GM23248 (cell line): ENCODE measurements around the gene OR10J4. TPM values are rescaled to one million over a fixed set of nuclear protein-coding genes. Genes with fewer than 3 reads are reported as not detected.

Experiments
- DNase-seq: peaks from one replicate; pipeline ENCODE4 v3.0.0-alpha.2; 2015
- H2AFZ ChIP-seq: fragments of 200-600 bp; sonication (generic); 2 replicates; pipeline ENCODE4 v1.6.1; 2016; ENCODE audit warnings: antibody characterized with exemption
- H3F3A ChIP-seq: fragments of 200-600 bp; sonication (generic); 2 replicates; pipeline ENCODE4 v1.6.1; 2016; ENCODE audit warnings: mild to moderate bottlenecking, antibody characterized with exemption, mixed run types; ENCODE audit not compliant: insufficient read depth
- H3K27ac ChIP-seq: fragments of 200-600 bp; sonication (generic); 2 replicates; pipeline ENCODE4 v1.5.1; 2016; ENCODE audit warnings: mild to moderate bottlenecking
- H3K27me3 ChIP-seq: fragments of 200-600 bp; sonication (generic); replicated peaks from 2 replicates; pipeline ENCODE4 v1.6.1; 2016; ENCODE audit warnings: mild to moderate bottlenecking; ENCODE audit not compliant: insufficient read depth
- H3K36me3 ChIP-seq: fragments of 200-600 bp; sonication (generic); 2 replicates; pipeline ENCODE4 v1.6.1; 2016; ENCODE audit warnings: low read depth, mild to moderate bottlenecking
- H3K4me1 ChIP-seq: fragments of 200-600 bp; sonication (generic); 2 replicates; pipeline ENCODE4 v1.6.1; 2016; ENCODE audit warnings: mild to moderate bottlenecking; ENCODE audit not compliant: insufficient read depth
- H3K4me2 ChIP-seq: fragments of 200-600 bp; sonication (generic); one replicate; pipeline ENCODE4 v1.6.1; 2016; ENCODE audit warnings: mild to moderate bottlenecking; ENCODE audit not compliant: unreplicated experiment
- H3K4me3 ChIP-seq: fragments of 200-600 bp; sonication (generic); 2 replicates; pipeline ENCODE4 v1.5.1; 2016; ENCODE audit warnings: mild to moderate bottlenecking
- H3K79me2 ChIP-seq: fragments of 200-600 bp; sonication (generic); 2 replicates; pipeline ENCODE4 v1.6.1; 2016; ENCODE audit warnings: mild to moderate bottlenecking; ENCODE audit not compliant: insufficient read depth
- H3K9ac ChIP-seq: fragments of 200-600 bp; sonication (generic); 2 replicates; pipeline ENCODE4 v1.6.1; 2016; ENCODE audit warnings: mild to moderate bottlenecking
- H3K9me2 ChIP-seq: fragments of 200-600 bp; sonication (generic); 2 replicates; pipeline ENCODE4 v1.6.1; 2016; ENCODE audit warnings: mixed run types, mild to moderate bottlenecking, moderate library complexity; ENCODE audit not compliant: insufficient read depth
- H3K9me3 ChIP-seq: fragments of 200-600 bp; sonication (generic); one replicate; pipeline ENCODE4 v1.6.1; 2017; ENCODE audit warnings: low read depth
- H4K20me1 ChIP-seq: fragments of 200-600 bp; sonication (generic); 2 replicates; pipeline ENCODE4 v1.6.0; 2016; ENCODE audit not compliant: insufficient read depth
- EZH2 ChIP-seq: fragments of 200-600 bp; sonication (generic); IDR thresholded peaks from 2 replicates; pipeline ENCODE4 v1.6.1; 2018; ENCODE audit warnings: antibody characterized with exemption, mild to moderate bottlenecking; ENCODE audit not compliant: insufficient read depth, poor library complexity, severe bottlenecking
- EZH2phosphoT487 ChIP-seq: fragments of 200-600 bp; sonication (generic); IDR thresholded peaks from 2 replicates; pipeline ENCODE4 v1.6.1; 2018; ENCODE audit warnings: antibody characterized with exemption, moderate library complexity, mild to moderate bottlenecking, low read depth; ENCODE audit not compliant: insufficient read depth
- WGBS, 2 experiments: methylation state at CpG; one replicate each; pipeline ENCODE4 v1.1.6; 2015 to 2017; ENCODE audit warnings: low lambda C conversion rate in 2 of 2, low coverage in 1 of 2; ENCODE audit errors: missing lambda C conversion rate in 2 of 2; 5-methylcytosine and 5-hydroxymethylcytosine counted together
- in situ Hi-C: fragments of 300-500 bp; cut with MboI; formaldehyde crosslinking; loops from 2 replicates; pipeline ENCODE4 v1.15.0; 2020
- polyA plus RNA-seq: library from polyadenylated mRNA; unstranded; fragments of >200 nt; fragmentation: Nextera tagmentation; extraction: Ambion mirVana; gene quantifications from 2 replicates; pipeline ENCODE4 v1.2.1, GENCODE V29; 2016
- total RNA-seq: library from RNA; depleted of rRNA; stranded (reverse); fragments of >200 nt; shearing (Covaris generic); gene quantifications from 2 replicates; pipeline ENCODE4 v1.2.3, GENCODE V29; 2014

The OR10J4 gene
- total and polyA plus RNA-seq, 2 experiments from 2014 or later: not detected

DNA sequence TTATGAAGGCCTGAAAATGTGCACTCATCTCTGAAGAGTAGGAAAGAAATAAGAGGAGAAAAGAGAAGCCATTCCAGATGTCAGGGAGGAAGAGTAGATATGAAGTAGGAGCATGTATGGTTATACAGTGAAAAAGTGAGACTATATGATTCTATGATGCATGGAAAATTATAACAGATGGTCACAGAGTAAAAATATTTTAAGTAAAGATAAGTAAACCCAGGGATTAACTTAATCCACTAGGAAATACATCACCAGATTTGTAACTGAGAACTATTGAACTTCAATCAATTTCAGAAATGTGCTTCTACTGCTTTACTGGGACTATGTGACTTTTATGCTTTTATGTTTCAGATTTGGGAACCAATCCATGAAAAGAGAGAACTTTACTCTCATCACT lies 7.4 kb downstream of the OR10J4 start, which contains the start of gene OR10J1:
OR10J1 (plus strand) TSS at position 301 of the 400 bp plus-strand sequence; CDS start at position 371, 70 bp downstream.
- H2AFZ ChIP-seq: no peak within 1 kb of the TSS
- no peaks in the 10 kb centered on the region for H3K4me1 ChIP-seq
- no peak within 1 kb of the TSS for H3K4me2 ChIP-seq
- no peaks in the 10 kb centered on the region for H3K9me3 ChIP-seq
- no peaks in the 10 kb centered on the region for H3K27me3 ChIP-seq
- no peaks in the 10 kb centered on the region for H3K79me2 ChIP-seq
- no peak within 1 kb of the TSS for H3K27ac ChIP-seq
- TF ChIP-seq EZH2phosphoT487 (no peak), EZH2 (no peak)
- H3K9me2 ChIP-seq: no peaks in the 10 kb centered on the region
- H3K36me3 ChIP-seq: no peaks in the 10 kb centered on the region
- no peaks in the 10 kb centered on the region for H3F3A ChIP-seq
- no peaks in the 10 kb centered on the region for H4K20me1 ChIP-seq
- in situ Hi-C loops: no loop called here
- no peak within 1 kb of the TSS for H3K9ac ChIP-seq
- H3K4me3 ChIP-seq: no peak within 1 kb of the TSS
- no peak for DNase-seq

DNA sequence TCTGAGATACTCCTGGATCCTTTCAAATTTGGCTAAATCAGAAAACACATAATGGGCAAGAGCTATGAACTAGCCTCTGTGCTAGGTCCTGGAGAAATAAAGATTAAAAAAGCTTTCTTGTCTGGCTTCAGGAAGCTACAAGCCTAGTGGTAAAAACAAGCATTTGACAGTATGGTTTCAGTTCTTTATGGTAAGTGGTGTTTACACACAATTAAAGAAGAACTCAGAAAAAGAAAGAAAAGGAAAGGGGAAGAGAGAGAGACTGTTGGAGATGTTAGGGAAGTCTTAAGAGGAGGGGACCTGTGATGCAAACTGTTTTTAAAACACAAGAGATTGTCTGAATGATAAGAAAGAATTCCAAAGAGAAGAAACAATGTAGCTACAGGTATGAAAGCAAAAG lies 9.4 kb downstream of the OR10J4 start:
- Histone ChIP-seq H4K20me1 (no peaks in the 10 kb centered on the region), H3K79me2 (no peaks in the 10 kb centered on the region), H3K4me1 (no peaks in the 10 kb centered on the region), H3K36me3 (no peaks in the 10 kb centered on the region), H3K9me3 (no peaks in the 10 kb centered on the region), H3K9me2 (no peaks in the 10 kb centered on the region), H3K4me3 (no peak overlapping the region), H3F3A (no peaks in the 10 kb centered on the region), H3K27ac (no peak overlapping the region), H2AFZ (no peak overlapping the region), H3K9ac (no peak overlapping the region), H3K4me2 (no peak overlapping the region), H3K27me3 (no peaks in the 10 kb centered on the region)
- in situ Hi-C loops: no loop called here
- no peak for DNase-seq
- TF ChIP-seq EZH2: no peak
- no peak for TF ChIP-seq EZH2phosphoT487

DNA sequence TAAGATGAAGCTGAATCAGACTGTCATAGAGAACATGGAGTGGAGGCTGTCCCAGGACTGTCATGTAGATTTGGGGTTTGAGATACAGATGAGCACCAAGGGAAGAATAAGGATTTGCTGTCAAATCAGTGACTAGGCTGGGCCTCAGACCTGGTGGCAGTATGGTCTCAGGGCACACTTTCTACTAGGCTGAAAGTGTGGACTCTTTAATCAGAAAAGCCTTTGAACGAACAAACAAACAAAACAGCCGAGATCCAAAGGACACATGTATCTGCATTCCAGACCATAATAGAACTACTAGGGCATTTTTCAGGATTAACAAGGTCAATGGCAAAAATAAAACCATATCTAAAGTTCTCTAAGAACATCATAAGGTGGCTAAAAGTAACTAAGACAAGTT lies 10.4 kb downstream of the OR10J4 start:
- Histone ChIP-seq H3K36me3 (no peaks in the 10 kb centered on the region), H3K27ac (no peak overlapping the region)
- in situ Hi-C loops: no loop called here

DNA sequence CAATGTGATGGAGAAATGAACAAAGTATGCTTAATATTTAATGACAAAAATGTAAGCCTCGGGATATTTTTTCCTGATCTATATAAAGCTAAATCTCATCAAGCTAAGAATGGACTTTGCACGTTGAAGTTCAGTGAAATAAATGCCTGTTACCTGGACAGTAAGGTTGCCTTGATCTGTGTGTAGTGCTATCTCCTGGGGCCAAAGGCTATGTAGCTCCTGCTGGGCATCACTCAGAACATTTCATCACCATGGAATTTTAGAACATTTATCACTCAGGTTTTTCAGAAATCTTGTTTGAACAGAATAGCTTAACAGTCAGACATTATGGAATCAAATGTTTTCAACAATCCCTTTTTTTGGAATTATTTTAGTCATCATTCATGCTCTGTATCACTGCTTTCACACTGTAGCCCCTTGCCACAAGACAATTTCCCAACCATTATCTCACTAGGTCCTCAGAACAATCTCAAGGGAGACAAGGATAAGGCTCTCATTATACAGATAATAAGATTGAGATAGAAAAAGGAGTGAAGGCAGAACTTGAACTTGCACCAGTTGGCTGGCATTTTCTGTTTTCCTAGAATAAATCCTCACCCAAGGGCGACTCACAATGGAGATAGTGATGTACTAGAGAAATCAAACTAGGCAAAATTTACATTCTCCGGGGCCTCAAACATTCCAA lies 11.2 kb downstream of the OR10J4 start:
- DNase-seq: no peak
- H3K27ac ChIP-seq: no peak overlapping the region
- H3K4me3 ChIP-seq: no peak overlapping the region
- 6 to 13% methylated on average over 4 of the region's 4 CpGs for WGBS, 2 experiments
- no peaks in the 10 kb centered on the region for H3K79me2 ChIP-seq
- no peaks in the 10 kb centered on the region for H3F3A ChIP-seq
- no peaks in the 10 kb centered on the region for H3K27me3 ChIP-seq
- no peak overlapping the region for H2AFZ ChIP-seq
- H4K20me1 ChIP-seq: no peaks in the 10 kb centered on the region
- no peak overlapping the region for H3K9ac ChIP-seq
- H3K9me2 ChIP-seq: no peaks in the 10 kb centered on the region
- H3K4me2 ChIP-seq: no peak overlapping the region
- in situ Hi-C loops: no loop called here
- no peaks in the 10 kb centered on the region for H3K4me1 ChIP-seq
- no peak for TF ChIP-seq EZH2phosphoT487
- no peak for TF ChIP-seq EZH2
- no peaks in the 10 kb centered on the region for H3K36me3 ChIP-seq
- H3K9me3 ChIP-seq: no peaks in the 10 kb centered on the region

More for the DNA sequence above, 10.4 kb downstream of the OR10J4 start:
- H3K4me2 ChIP-seq: no peak overlapping the region
- H3K27me3 ChIP-seq: no peaks in the 10 kb centered on the region
- H3K9me3 ChIP-seq: no peaks in the 10 kb centered on the region
- 10 to 28% methylated on average over 2 of the region's 2 CpGs for WGBS, 2 experiments
- H3F3A ChIP-seq: no peaks in the 10 kb centered on the region
- no peaks in the 10 kb centered on the region for H3K9me2 ChIP-seq
- H3K4me1 ChIP-seq: no peaks in the 10 kb centered on the region
- no peak overlapping the region for H3K9ac ChIP-seq
- H2AFZ ChIP-seq: no peak overlapping the region
- no peak overlapping the region for H3K4me3 ChIP-seq
- TF ChIP-seq EZH2phosphoT487 (no peak), EZH2 (no peak)
- H3K79me2 ChIP-seq: no peaks in the 10 kb centered on the region
- no peak for DNase-seq
- no peaks in the 10 kb centered on the region for H4K20me1 ChIP-seq

DNA sequence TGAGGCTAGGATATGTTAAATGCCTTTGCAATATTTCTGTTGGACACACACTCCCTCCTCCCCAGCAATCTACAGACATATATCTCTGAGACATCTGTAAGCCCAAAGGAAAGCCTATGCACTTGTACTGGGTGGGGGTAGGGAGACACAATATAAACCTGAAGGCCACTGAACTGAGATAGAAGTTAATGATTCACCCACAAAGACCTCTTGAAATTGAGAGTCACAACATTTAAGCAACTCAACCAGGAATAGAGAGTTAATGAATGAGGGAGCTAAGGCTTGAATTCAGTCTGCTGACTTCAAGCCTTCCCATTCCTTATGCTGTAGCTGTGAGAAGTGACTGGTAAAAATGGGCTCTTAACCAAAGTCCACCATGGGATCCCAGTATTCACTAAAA lies 12.5 kb downstream of the OR10J4 start:
- Histone ChIP-seq H2AFZ (no peak overlapping the region), H3K4me3 (no peak overlapping the region), H3K4me1 (no peaks in the 10 kb centered on the region), H3K36me3 (no peaks in the 10 kb centered on the region), H3K9me3 (no peaks in the 10 kb centered on the region), H3K4me2 (no peak overlapping the region), H3K9me2 (no peaks in the 10 kb centered on the region), H4K20me1 (no peaks in the 10 kb centered on the region), H3K27ac (no peak overlapping the region), H3K9ac (no peak overlapping the region), H3F3A (no peaks in the 10 kb centered on the region), H3K79me2 (no peaks in the 10 kb centered on the region), H3K27me3 (no peaks in the 10 kb centered on the region)
- TF ChIP-seq EZH2phosphoT487: no peak
- no peak for TF ChIP-seq EZH2
- DNase-seq: no peak
- in situ Hi-C loops: no loop called here
